SK-N-SH (cell line): Measurements from ENCODE around the gene METTL25B.

Source experiments
- CTCF ChIP-seq: fragments of 200-600 bp; sonication (generic); IDR thresholded peaks from 2 replicates; pipeline ENCODE4 v1.6.1; 2017; ENCODE audit warnings: antibody characterized with exemption, mild to moderate bottlenecking, moderate library complexity
- EP300 ChIP-seq, 2 experiments: IDR thresholded peaks; 2 replicates each; pipeline versions ENCODE4 v1.4.0 to v1.6.1; 2012; ENCODE audit warnings: borderline replicate concordance in 1 of 2, low read depth in 1 of 2, low read length in 1 of 2
- IRF3 ChIP-seq: fragments of 150-350 bp; IDR thresholded peaks from 2 replicates; pipeline ENCODE4 v1.6.1; 2016; ENCODE audit warnings: mild to moderate bottlenecking, low read depth, low read length
- MAX ChIP-seq: IDR thresholded peaks from 2 replicates; pipeline ENCODE4 v1.4.0; 2012; ENCODE audit warnings: low read depth
- MXI1 ChIP-seq: IDR thresholded peaks from 2 replicates; pipeline ENCODE4 v1.6.1; 2012; ENCODE audit warnings: mild to moderate bottlenecking, low read depth, low read length, improper control_type of control experiment
- PBX3 ChIP-seq: IDR thresholded peaks from 2 replicates; pipeline ENCODE4; 2012
- RXRA ChIP-seq: IDR thresholded peaks from 2 replicates; pipeline ENCODE4 v1.4.0; 2012; ENCODE audit warnings: low read depth, mild to moderate bottlenecking, borderline replicate concordance
- YY1 ChIP-seq: IDR thresholded peaks from 2 replicates; pipeline ENCODE4 v1.4.0; 2012; ENCODE audit warnings: low read depth, mild to moderate bottlenecking
- ZBTB33 ChIP-seq: IDR thresholded peaks from 2 replicates; pipeline ENCODE4 v1.4.0; 2012; ENCODE audit warnings: low read depth, borderline replicate concordance

- TF ChIP-seq MXI1 (no peak), MAX (no peak), EP300 (IDR thresholded peaks at IDR 0.05; ENCODE audit: borderline replicate concordance in 1 of 2, low read depth in 1 of 2, low read length in 1 of 2) (no peak), PBX3 (no peak), YY1 (no peak), CTCF (no peak), RXRA (no peak), IRF3 (no peak), ZBTB33 (no peak)
Measured at GRCh38 chr1:156689953-156690674, 38.2 kb upstream of the METTL25B start.
